ENCODE data around the gene SOX1. TPM values are rescaled to one million over a fixed set of nuclear protein-coding genes. Genes with fewer than 3 reads are reported as not detected.

SOX1 gene
- total and polyA plus RNA-seq, 4 donors, result 0.99 to 8.0 (median 4.2) TPM

- Histone ChIP-seq H3K4me1 (ENCODE audit: control insufficient read depth, insufficient read depth, low read length) (no peaks in the 10 kb centered on the region), H3K9me3 (ENCODE audit: control insufficient read depth, insufficient read depth, low read length) (no peaks in the 10 kb centered on the region), H3K36me3 (ENCODE audit: control insufficient read depth, insufficient read depth, low read length) (no peaks in the 10 kb centered on the region), H3K27me3 (ENCODE audit: control insufficient read depth, insufficient read depth, low read length) (peaks cover 10% of the 10 kb centered on the region), H3K27ac (ENCODE audit: low read depth, low read length) (no peak overlapping the region), H3K4me3 (ENCODE audit: low read depth, low read length) (no peak overlapping the region)
- 76% methylated on average over 21 of the region's 23 CpGs for WGBS (ENCODE audit: insufficient coverage)
- DNase-seq (ENCODE audit: low read depth in 4 of 6, low spot score in 6 of 6), result no peak
These were observed 51.6 kb downstream of the SOX1 start for GRCh38 chr13:112118451-112119064.

- Histone ChIP-seq H3K36me3 (ENCODE audit: control insufficient read depth, insufficient read depth, low read length) (no peaks in the 10 kb centered on the region), H3K4me1 (ENCODE audit: control insufficient read depth, insufficient read depth, low read length) (no peaks in the 10 kb centered on the region), H3K9me3 (ENCODE audit: control insufficient read depth, insufficient read depth, low read length) (no peaks in the 10 kb centered on the region), H3K4me3 (ENCODE audit: low read depth, low read length) (no peak overlapping the region), H3K27ac (ENCODE audit: low read depth, low read length) (no peak overlapping the region), H3K27me3 (ENCODE audit: control insufficient read depth, insufficient read depth, low read length) (peaks cover 7% of the 10 kb centered on the region)
- 96% methylated on average over 14 of the region's 14 CpGs for WGBS (ENCODE audit: insufficient coverage)
- no peak for DNase-seq (ENCODE audit: low read depth in 4 of 6, low spot score in 6 of 6)
These were observed 52.5 kb downstream of the SOX1 start for GRCh38 chr13:112119192-112120030.

- Histone ChIP-seq H3K4me3 (ENCODE audit: low read depth, low read length) (no peak overlapping the region), H3K27ac (ENCODE audit: low read depth, low read length) (no peak overlapping the region), H3K4me1 (ENCODE audit: control insufficient read depth, insufficient read depth, low read length) (peaks cover under 1% of the 10 kb centered on the region), H3K27me3 (ENCODE audit: control insufficient read depth, insufficient read depth, low read length) (peaks cover 5% of the 10 kb centered on the region), H3K9me3 (ENCODE audit: control insufficient read depth, insufficient read depth, low read length) (no peaks in the 10 kb centered on the region), H3K36me3 (ENCODE audit: control insufficient read depth, insufficient read depth, low read length) (no peaks in the 10 kb centered on the region)
- no peak for DNase-seq (ENCODE audit: low read depth in 4 of 6, low spot score in 6 of 6)
- WGBS (ENCODE audit: insufficient coverage), result 75% methylated on average over 5 of the region's 5 CpGs
These were observed 53.1 kb downstream of the SOX1 start for GRCh38 chr13:112120031-112120373.

Small RNA genes within 50 kb of the gene (small RNA-seq; reads per million reads assigned to genes)
- 0.18 reads per million for gene RF00287 (ENCODE audit: low replicate concordance)

Measured in spinal cord (tissue), 10 donors.